Vagina (tissue), 2 donors: ENCODE data around the gene PHF3.

Experiments
- CTCF ChIP-seq, 3 experiments: fragments of 450-650 bp in 2 of 3; fragments of 200-600 bp in 1 of 3; sonication (generic) in 1 of 3; IDR thresholded peaks; one replicate each; pipeline ENCODE4 v1.5.1; 2017 to 2019; ENCODE audit warnings: antibody characterized with exemption in 3 of 3, mild to moderate bottlenecking in 2 of 3, moderate library complexity in 2 of 3
- POLR2A ChIP-seq, 2 donors: fragments of 450-650 bp; IDR thresholded peaks; one replicate each; pipeline ENCODE4 v1.6.1; 2017; ENCODE audit warnings: antibody characterized with exemption in 2 of 2, mild to moderate bottlenecking in 2 of 2, moderate library complexity in 2 of 2
- POLR2AphosphoS5 ChIP-seq, 2 donors: sonication (generic); formaldehyde crosslinking; IDR thresholded peaks; one replicate each; pipeline ENCODE4 v1.9.0; 2017; ENCODE audit warnings: antibody characterized with exemption in 2 of 2, mild to moderate bottlenecking in 2 of 2, low read depth in 1 of 2; ENCODE audit not compliant: insufficient read depth in 1 of 2

GRCh38 chr6:63760199-63760598 lies 124.6 kb downstream of the PHF3 start:
- no peak for TF ChIP-seq POLR2A (IDR thresholded peaks at IDR 0.05)
- TF ChIP-seq CTCF (IDR thresholded peaks at IDR 0.05), result no peak
- no peak for TF ChIP-seq POLR2AphosphoS5 (IDR thresholded peaks at IDR 0.05; ENCODE audit: insufficient read depth in 1 of 2, low read depth in 1 of 2)
